HL-60 (cell line): Measurements from ENCODE around the gene KCNQ1.

Experiments used
- CTCF ChIP-seq: IDR thresholded peaks from one replicate; pipeline ENCODE4 v1.5.1; 2011; ENCODE audit warnings: low read length, control low read depth, inconsistent platforms; ENCODE audit not compliant: insufficient read depth
- GABPA ChIP-seq: IDR thresholded peaks from 2 replicates; pipeline ENCODE4 v1.6.1; 2012; ENCODE audit warnings: low read depth
- POLR2AphosphoS5 ChIP-seq: IDR thresholded peaks from 2 replicates; pipeline ENCODE4 v1.6.1; 2012; ENCODE audit warnings: low read depth
- REST ChIP-seq: IDR thresholded peaks from 2 replicates; pipeline ENCODE4 v1.6.1; 2012; ENCODE audit warnings: low read depth; ENCODE audit not compliant: insufficient replicate concordance

- TF ChIP-seq REST: no peak
- TF ChIP-seq CTCF: no peak
- no peak for TF ChIP-seq POLR2AphosphoS5
- no peak for TF ChIP-seq GABPA
Observed at GRCh38 chr11:2806351-2807024, 361.7 kb downstream of the KCNQ1 start.
